ENCODE data around the gene LRRC4B. TPM values are rescaled to one million over a fixed set of nuclear protein-coding genes. Genes with fewer than 3 reads are reported as not detected.

Gene LRRC4B
- polyA plus RNA-seq, 1 donor (not counting 4 experiments of a cell fraction or from before 2014, with no cell fraction given): not detected

DNA sequence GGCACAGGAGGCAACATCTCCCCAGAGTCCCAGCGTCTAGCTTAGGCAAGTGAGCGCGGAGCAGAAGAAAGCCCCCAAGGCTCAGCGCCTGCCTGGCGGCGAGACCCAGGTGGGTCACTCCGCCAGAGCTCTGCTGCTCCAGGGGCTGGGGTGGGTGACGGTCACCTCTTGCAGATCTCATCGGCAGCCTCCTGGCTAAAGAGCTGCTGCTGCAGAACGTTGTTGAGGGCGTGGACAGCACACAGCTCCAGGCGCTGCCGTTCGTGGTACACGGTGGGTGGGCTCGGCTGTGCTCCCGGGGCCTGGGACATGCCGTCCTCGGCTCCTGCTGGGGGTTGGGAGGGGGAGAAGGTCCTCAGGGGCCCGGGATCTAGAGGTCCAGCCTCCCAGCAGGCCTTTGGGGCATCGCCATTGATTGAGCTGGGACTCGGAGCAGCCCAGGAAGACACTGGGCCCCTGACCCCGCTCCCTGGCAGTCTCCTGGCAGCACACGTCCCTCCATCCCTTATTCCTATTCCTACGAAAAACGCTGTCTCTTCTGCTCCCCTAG, 58.0 kb downstream of the LRRC4B start:
- DNase-seq (ENCODE audit: low read depth, low spot score): no peak
- H3K9me1 ChIP-seq (ENCODE audit: control insufficient read depth, extremely low read depth, insufficient read depth, low read length): no peaks in the 10 kb centered on the region
- H4K20me1 ChIP-seq (ENCODE audit: control insufficient read depth, extremely low read depth, insufficient read depth, low read length): no peaks in the 10 kb centered on the region
- H3K4me2 ChIP-seq (ENCODE audit: control insufficient read depth, extremely low read depth, insufficient read depth, low read depth, low read length): peak overlapping the region; percentile 91
- peaks cover 5% of the 10 kb centered on the region for H3K79me2 ChIP-seq (ENCODE audit: control insufficient read depth, insufficient read depth, low read length)
- peaks cover 3% of the 10 kb centered on the region for H3K27me3 ChIP-seq (ENCODE audit: control insufficient read depth, extremely low read depth, insufficient read depth, low read length)
- H3K27ac ChIP-seq (ENCODE audit: control insufficient read depth, insufficient read depth, low read length): peak overlapping the region; percentile 68
- peaks cover 4% of the 10 kb centered on the region for H3K4me1 ChIP-seq (ENCODE audit: control insufficient read depth, extremely low read depth, insufficient read depth, low read length)
- H2AFZ ChIP-seq (ENCODE audit: control insufficient read depth, low read length): peak overlapping the region; percentile 49
- H3K9me3 ChIP-seq (ENCODE audit: control insufficient read depth, low read depth, low read length): no peaks in the 10 kb centered on the region
- FAIRE-seq: no peak
- peaks cover 0 to 1% of the 10 kb centered on the region in 2 experiments for H3K36me3 ChIP-seq (ENCODE audit: control insufficient read depth in 2 of 2, extremely low read depth in 1 of 2, insufficient read depth in 2 of 2, low read length in 2 of 2)
- no peak for TF ChIP-seq CTCF (optimal IDR thresholded peaks at IDR 0.05 in 1 of 3, IDR thresholded peaks at IDR 0.05 in 1 of 3, conservative IDR thresholded peaks at IDR 0.05 in 1 of 3; ENCODE audit: extremely low read depth in 1 of 3, insufficient read depth in 2 of 3, low read length in 3 of 3)
- TF ChIP-seq EZH2 (IDR thresholded peaks at IDR 0.05; ENCODE audit: low read length): no peak
- H3K9ac ChIP-seq (ENCODE audit: control insufficient read depth, extremely low read depth, insufficient read depth, low read length): peak overlapping the region; percentile 81
- dilution Hi-C loops (cut with MboI; ENCODE audit: extremely low pct_ligation_motif_present, low sequenced_read_pairs): no loop called here
- H3K4me3 ChIP-seq (ENCODE audit: control insufficient read depth in 2 of 3, extremely low read depth in 1 of 3, insufficient read depth in 2 of 3, low read depth in 1 of 3, low read length in 3 of 3): peak overlapping the region; percentile 68 to 94 (median 91)

- DNase-seq (ENCODE audit: low read depth, low spot score) (no peak), FAIRE-seq (no peak)
- peaks cover 3% of the 10 kb centered on the region for H3K27me3 ChIP-seq (ENCODE audit: control insufficient read depth, extremely low read depth, insufficient read depth, low read length)
- H3K9me3 ChIP-seq (ENCODE audit: control insufficient read depth, low read depth, low read length): no peaks in the 10 kb centered on the region
- H3K4me1 ChIP-seq (ENCODE audit: control insufficient read depth, extremely low read depth, insufficient read depth, low read length): peaks cover 4% of the 10 kb centered on the region
- no peak overlapping the region for H3K4me3 ChIP-seq (ENCODE audit: control insufficient read depth in 2 of 3, extremely low read depth in 1 of 3, insufficient read depth in 2 of 3, low read depth in 1 of 3, low read length in 3 of 3)
- H3K4me2 ChIP-seq (ENCODE audit: control insufficient read depth, extremely low read depth, insufficient read depth, low read depth, low read length): no peak overlapping the region
- H3K9ac ChIP-seq (ENCODE audit: control insufficient read depth, extremely low read depth, insufficient read depth, low read length): no peak overlapping the region
- dilution Hi-C loops (cut with MboI; ENCODE audit: extremely low pct_ligation_motif_present, low sequenced_read_pairs): no loop called here
- no peak overlapping the region for H2AFZ ChIP-seq (ENCODE audit: control insufficient read depth, low read length)
- H3K9me1 ChIP-seq (ENCODE audit: control insufficient read depth, extremely low read depth, insufficient read depth, low read length): no peaks in the 10 kb centered on the region
- no peak for TF ChIP-seq CTCF (optimal IDR thresholded peaks at IDR 0.05 in 1 of 3, IDR thresholded peaks at IDR 0.05 in 1 of 3, conservative IDR thresholded peaks at IDR 0.05 in 1 of 3; ENCODE audit: extremely low read depth in 1 of 3, insufficient read depth in 2 of 3, low read length in 3 of 3)
- TF ChIP-seq EZH2 (IDR thresholded peaks at IDR 0.05; ENCODE audit: low read length): no peak
- H3K79me2 ChIP-seq (ENCODE audit: control insufficient read depth, insufficient read depth, low read length): peaks cover 5% of the 10 kb centered on the region
- no peaks in the 10 kb centered on the region for H4K20me1 ChIP-seq (ENCODE audit: control insufficient read depth, extremely low read depth, insufficient read depth, low read length)
- peaks cover 0 to 1% of the 10 kb centered on the region in 2 experiments for H3K36me3 ChIP-seq (ENCODE audit: control insufficient read depth in 2 of 2, extremely low read depth in 1 of 2, insufficient read depth in 2 of 2, low read length in 2 of 2)
- no peak overlapping the region for H3K27ac ChIP-seq (ENCODE audit: control insufficient read depth, insufficient read depth, low read length)
Observed at GRCh38 chr19:50509366-50509765, 58.9 kb downstream of the LRRC4B start.
